ENCODE data around the gene PRPF6. TPM values are rescaled to one million over a fixed set of nuclear protein-coding genes. Genes with fewer than 3 reads are reported as not detected.

The PRPF6 gene
- polyA plus RNA-seq, 4 donors = 35.3 to 61.2 (median 48.1) TPM

DNA sequence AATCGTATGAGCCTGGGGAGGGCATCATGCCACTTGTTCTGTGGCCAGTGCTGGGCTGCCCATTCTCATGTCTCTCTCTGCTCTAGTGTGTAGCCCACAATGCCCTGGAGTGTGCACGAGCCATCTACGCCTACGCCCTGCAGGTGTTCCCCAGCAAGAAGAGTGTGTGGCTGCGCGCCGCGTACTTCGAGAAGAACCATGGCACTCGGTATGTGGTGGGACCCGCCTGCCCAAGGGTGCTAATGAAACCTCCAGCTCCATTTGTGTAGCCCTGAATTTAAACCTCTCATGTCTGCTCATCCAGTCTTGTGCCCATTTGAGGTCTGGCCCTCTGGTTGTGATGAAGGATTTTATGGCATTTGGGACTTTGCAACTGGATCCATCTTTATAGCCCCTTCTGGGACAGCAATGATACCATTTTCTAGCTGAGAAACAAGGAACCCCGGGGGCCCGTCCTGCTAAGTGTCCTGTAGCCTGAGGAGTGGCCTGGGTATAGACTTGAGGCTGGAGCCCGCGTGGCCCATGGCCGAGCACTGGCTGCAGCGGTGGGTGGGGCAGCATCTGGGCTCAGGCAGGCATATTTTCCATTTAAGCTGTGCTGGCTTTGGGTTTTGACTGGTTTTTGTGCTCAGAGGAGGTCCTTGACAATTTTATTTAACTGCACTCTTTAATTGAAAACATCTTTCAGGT lies 41.9 kb downstream of the PRPF6 start:
- 96% methylated on average over 17 of the region's 17 CpGs for WGBS, 3 donors
- peaks cover 0 to 25% (median 2%) of the 10 kb centered on the region in 3 donors for H3K4me1 ChIP-seq (ENCODE audit: control insufficient read depth in 3 of 3, insufficient read depth in 2 of 3, low read depth in 1 of 3, low read length in 2 of 3)
- FAIRE-seq = no peak

GRCh38 chr20:64023361-64024140 lies 42.6 kb downstream of the PRPF6 start:
- Histone ChIP-seq H3K4me1 (ENCODE audit: control insufficient read depth in 3 of 3, insufficient read depth in 2 of 3, low read depth in 1 of 3, low read length in 2 of 3) (peaks cover 0 to 25% (median 2%) of the 10 kb centered on the region in 3 donors), H3K27ac (ENCODE audit: low read depth in 1 of 3, low read length in 2 of 3) (no peak overlapping the region), H3K36me3 (ENCODE audit: control insufficient read depth in 3 of 3, insufficient read depth in 2 of 3, low read depth in 1 of 3, low read length in 3 of 3) (peaks cover 18 to 96% (median 29%) of the 10 kb centered on the region in 3 donors), H3K4me3 (ENCODE audit: low read depth in 1 of 3, low read length in 3 of 3) (no peak overlapping the region), H3K27me3 (ENCODE audit: control insufficient read depth in 3 of 3, insufficient read depth in 3 of 3, low read length in 3 of 3) (peaks cover 0 to 12% (median 0%) of the 10 kb centered on the region in 3 donors), H3K9me3 (ENCODE audit: control insufficient read depth in 2 of 2, insufficient read depth in 1 of 2, low read depth in 1 of 2, low read length in 1 of 2) (no peaks in the 10 kb centered on the region)
- FAIRE-seq (no peak), DNase-seq (no peak)
- WGBS, 3 donors = 37 to 69% (median 50%) methylated on average over 15 of the region's 15 CpGs

More for the DNA sequence above, 41.9 kb downstream of the PRPF6 start:
- Histone ChIP-seq H3K27ac (ENCODE audit: low read depth in 1 of 3, low read length in 2 of 3) (no peak overlapping the region), H3K27me3 (ENCODE audit: control insufficient read depth in 3 of 3, insufficient read depth in 3 of 3, low read length in 3 of 3) (peaks cover 0 to 12% (median 0%) of the 10 kb centered on the region in 3 donors), H3K36me3 (ENCODE audit: control insufficient read depth in 3 of 3, insufficient read depth in 2 of 3, low read depth in 1 of 3, low read length in 3 of 3) (peaks cover 20 to 96% (median 29%) of the 10 kb centered on the region in 3 donors), H3K9me3 (ENCODE audit: control insufficient read depth in 2 of 2, insufficient read depth in 1 of 2, low read depth in 1 of 2, low read length in 1 of 2) (no peaks in the 10 kb centered on the region), H3K4me3 (ENCODE audit: low read depth in 1 of 3, low read length in 3 of 3) (no peak overlapping the region)
- no peak for DNase-seq

DNA sequence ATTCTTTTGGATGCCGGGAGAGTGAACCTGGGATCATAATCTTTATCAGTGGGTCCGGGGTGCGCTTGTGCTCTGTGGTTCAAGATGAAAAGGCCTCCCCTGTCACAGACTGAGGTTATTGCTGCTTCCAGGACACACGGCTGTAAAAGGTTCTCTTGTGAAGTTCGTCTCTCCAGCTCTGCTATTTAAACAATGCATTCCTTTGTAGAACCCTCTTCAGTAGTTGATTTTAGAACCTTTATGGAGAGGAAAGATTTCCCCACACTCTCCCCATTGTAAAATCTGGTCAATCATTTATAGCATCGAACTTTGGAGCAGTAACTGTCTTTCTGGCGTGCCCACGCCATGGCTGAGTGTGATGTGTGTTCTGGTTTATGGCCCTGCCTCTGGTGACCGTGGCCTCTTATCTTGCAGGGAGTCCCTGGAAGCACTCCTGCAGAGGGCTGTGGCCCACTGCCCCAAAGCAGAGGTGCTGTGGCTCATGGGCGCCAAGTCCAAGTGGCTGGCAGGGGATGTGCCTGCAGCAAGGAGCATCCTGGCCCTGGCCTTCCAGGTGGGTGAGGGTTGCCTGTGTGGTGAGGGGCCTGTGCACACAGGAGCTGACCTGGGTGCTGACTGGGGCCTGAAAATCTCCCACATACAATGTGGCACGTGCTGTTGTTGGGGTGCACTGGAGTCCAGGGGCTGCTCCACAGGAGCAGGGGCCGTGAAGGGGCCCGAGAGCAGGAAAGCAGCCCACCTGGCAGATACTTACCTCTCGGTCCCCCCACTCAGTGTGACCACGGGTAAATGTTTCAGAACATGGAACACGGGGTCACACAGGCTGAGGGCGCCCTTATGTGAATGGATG lies 43.4 kb downstream of the PRPF6 start:
- Histone ChIP-seq H3K27ac (ENCODE audit: low read depth in 1 of 3, low read length in 2 of 3) (no peak overlapping the region), H3K4me1 (ENCODE audit: control insufficient read depth in 3 of 3, insufficient read depth in 2 of 3, low read depth in 1 of 3, low read length in 2 of 3) (peaks cover 0 to 25% (median 2%) of the 10 kb centered on the region in 3 donors), H3K36me3 (ENCODE audit: control insufficient read depth in 3 of 3, insufficient read depth in 2 of 3, low read depth in 1 of 3, low read length in 3 of 3) (peaks cover 16 to 96% (median 23%) of the 10 kb centered on the region in 3 donors), H3K4me3 (ENCODE audit: low read depth in 1 of 3, low read length in 3 of 3) (no peak overlapping the region), H3K27me3 (ENCODE audit: control insufficient read depth in 3 of 3, insufficient read depth in 3 of 3, low read length in 3 of 3) (peaks cover 0 to 14% (median 0%) of the 10 kb centered on the region in 3 donors), H3K9me3 (ENCODE audit: control insufficient read depth in 2 of 2, insufficient read depth in 1 of 2, low read depth in 1 of 2, low read length in 1 of 2) (no peaks in the 10 kb centered on the region)
- FAIRE-seq (no peak), DNase-seq (peak; percentile 86 to 93)
- WGBS, 3 donors = 40 to 73% (median 59%) methylated on average over 17 of the region's 17 CpGs

DNA sequence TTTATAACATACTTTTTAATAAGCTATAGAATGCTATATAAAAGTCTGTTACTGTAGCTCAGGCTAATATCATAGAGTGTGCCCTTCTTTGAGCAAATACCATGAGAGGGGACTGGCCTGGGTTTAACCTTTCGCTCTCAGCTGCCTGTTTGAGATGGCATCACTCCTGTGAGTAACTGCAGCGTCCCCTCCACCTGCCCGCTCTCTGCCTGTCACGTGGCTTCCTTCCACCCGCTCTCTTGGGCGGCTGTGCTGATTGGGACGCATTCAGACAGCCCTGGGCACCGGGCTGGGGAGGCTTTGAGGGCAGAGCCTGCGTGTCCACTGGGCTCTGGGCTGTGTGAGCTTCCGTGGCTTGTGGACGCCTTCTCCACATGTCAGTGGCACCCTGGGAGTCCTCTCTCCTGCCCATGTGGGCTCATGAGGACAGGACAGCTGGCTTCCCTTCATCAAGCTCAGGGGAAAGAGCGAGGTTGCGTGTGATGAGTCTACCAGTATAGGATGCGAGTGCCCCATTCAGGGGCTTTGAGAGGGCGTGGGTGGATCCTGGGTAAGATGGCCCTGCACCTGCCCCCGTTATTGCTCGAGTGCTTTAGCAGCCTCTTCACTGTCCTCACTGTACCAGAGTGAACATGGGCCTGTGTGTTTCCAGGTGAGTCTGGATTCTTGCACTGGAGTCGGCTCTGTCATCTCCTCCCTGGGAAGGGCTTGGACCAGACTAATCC lies 44.3 kb downstream of the PRPF6 start:
- H3K36me3 ChIP-seq (ENCODE audit: control insufficient read depth in 3 of 3, insufficient read depth in 2 of 3, low read depth in 1 of 3, low read length in 3 of 3) = peaks cover 19 to 97% (median 21%) of the 10 kb centered on the region in 3 donors
- FAIRE-seq = no peak

DNA sequence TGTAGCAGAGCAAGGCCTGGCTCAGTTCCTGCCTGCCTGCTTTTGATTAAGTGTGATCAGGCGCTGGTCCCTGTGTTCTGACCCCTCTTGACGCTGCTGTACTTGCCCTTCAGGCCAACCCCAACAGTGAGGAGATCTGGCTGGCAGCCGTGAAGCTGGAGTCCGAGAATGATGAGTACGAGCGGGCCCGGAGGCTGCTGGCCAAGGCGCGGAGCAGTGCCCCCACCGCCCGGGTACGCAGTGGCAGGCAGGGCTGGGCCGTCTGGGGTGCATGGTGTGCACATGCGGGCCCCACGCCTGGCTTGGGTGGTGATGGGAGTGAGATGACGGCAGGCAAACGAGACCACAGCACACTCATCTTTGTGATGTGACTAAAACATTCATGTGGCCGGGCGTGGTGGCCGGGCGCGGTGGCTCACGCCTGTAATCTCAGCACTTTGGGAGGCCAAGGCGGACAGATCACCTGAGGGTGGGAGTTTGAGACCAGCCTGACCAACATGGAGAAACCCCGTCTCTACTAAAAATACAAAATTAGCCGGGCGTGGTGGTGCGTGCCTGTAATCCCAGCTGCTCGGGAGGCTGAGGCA lies 45.0 kb downstream of the PRPF6 start:
- peaks cover 19 to 96% (median 22%) of the 10 kb centered on the region in 3 donors for H3K36me3 ChIP-seq (ENCODE audit: control insufficient read depth in 3 of 3, insufficient read depth in 2 of 3, low read depth in 1 of 3, low read length in 3 of 3)
- 93 to 96% (median 95%) methylated on average over 23 to 29 of the region's 29 CpGs for WGBS, 3 donors

More for the DNA sequence above, 44.3 kb downstream of the PRPF6 start:
- peaks cover 0 to 14% (median 0%) of the 10 kb centered on the region in 3 donors for H3K27me3 ChIP-seq (ENCODE audit: control insufficient read depth in 3 of 3, insufficient read depth in 3 of 3, low read length in 3 of 3)
- no peak overlapping the region for H3K27ac ChIP-seq (ENCODE audit: low read depth in 1 of 3, low read length in 2 of 3)
- no peak overlapping the region for H3K4me3 ChIP-seq (ENCODE audit: low read depth in 1 of 3, low read length in 3 of 3)
- peaks cover 0 to 29% (median 2%) of the 10 kb centered on the region in 3 donors for H3K4me1 ChIP-seq (ENCODE audit: control insufficient read depth in 3 of 3, insufficient read depth in 2 of 3, low read depth in 1 of 3, low read length in 2 of 3)
- no peaks in the 10 kb centered on the region for H3K9me3 ChIP-seq (ENCODE audit: control insufficient read depth in 2 of 2, insufficient read depth in 1 of 2, low read depth in 1 of 2, low read length in 1 of 2)
- no peak for DNase-seq
- 90 to 96% (median 93%) methylated on average over 18 of the region's 18 CpGs for WGBS, 3 donors

GRCh38 chr20:64027981-64028685 lies 47.2 kb downstream of the PRPF6 start:
- DNase-seq = no peak

More for the DNA sequence above, 45.0 kb downstream of the PRPF6 start:
- Histone ChIP-seq H3K4me1 (ENCODE audit: control insufficient read depth in 3 of 3, insufficient read depth in 2 of 3, low read depth in 1 of 3, low read length in 2 of 3) (peaks cover 0 to 35% (median 2%) of the 10 kb centered on the region in 3 donors), H3K27ac (ENCODE audit: low read depth in 1 of 3, low read length in 2 of 3) (no peak overlapping the region), H3K9me3 (ENCODE audit: control insufficient read depth in 2 of 2, insufficient read depth in 1 of 2, low read depth in 1 of 2, low read length in 1 of 2) (no peaks in the 10 kb centered on the region), H3K27me3 (ENCODE audit: control insufficient read depth in 3 of 3, insufficient read depth in 3 of 3, low read length in 3 of 3) (peaks cover 0 to 14% (median 0%) of the 10 kb centered on the region in 3 donors), H3K4me3 (ENCODE audit: low read depth in 1 of 3, low read length in 3 of 3) (no peak overlapping the region)
- DNase-seq = no peak
- FAIRE-seq = no peak

More at GRCh38 chr20:64027981-64028685, 47.2 kb downstream of the PRPF6 start:
- Histone ChIP-seq H3K27me3 (ENCODE audit: control insufficient read depth in 3 of 3, insufficient read depth in 3 of 3, low read length in 3 of 3) (peaks cover 0 to 16% (median 5%) of the 10 kb centered on the region in 3 donors), H3K9me3 (ENCODE audit: control insufficient read depth in 2 of 2, insufficient read depth in 1 of 2, low read depth in 1 of 2, low read length in 1 of 2) (no peaks in the 10 kb centered on the region), H3K4me1 (ENCODE audit: control insufficient read depth in 3 of 3, insufficient read depth in 2 of 3, low read depth in 1 of 3, low read length in 2 of 3) (peaks cover 0 to 31% (median 2%) of the 10 kb centered on the region in 3 donors), H3K4me3 (ENCODE audit: low read depth in 1 of 3, low read length in 3 of 3) (no peak overlapping the region), H3K27ac (ENCODE audit: low read depth in 1 of 3, low read length in 2 of 3) (no peak overlapping the region), H3K36me3 (ENCODE audit: control insufficient read depth in 3 of 3, insufficient read depth in 2 of 3, low read depth in 1 of 3, low read length in 3 of 3) (peaks cover 27 to 94% (median 27%) of the 10 kb centered on the region in 3 donors)
- no peak for FAIRE-seq
- 88 to 97% (median 93%) methylated on average over 24 of the region's 24 CpGs for WGBS, 3 donors
